ENCODE data around the gene CBX4.

GRCh38 chr17:79800325-79801155, 38.7 kb downstream of the CBX4 start:
- TF ChIP-seq CTCF (IDR thresholded peaks at IDR 0.05 in 8 of 11, conservative IDR thresholded peaks at IDR 0.05 in 3 of 11), result no peak
- no peak for TF ChIP-seq POLR2A (IDR thresholded peaks at IDR 0.05)
